ENCODE data around the gene OR2L13.

OR2L13 gene

DNA sequence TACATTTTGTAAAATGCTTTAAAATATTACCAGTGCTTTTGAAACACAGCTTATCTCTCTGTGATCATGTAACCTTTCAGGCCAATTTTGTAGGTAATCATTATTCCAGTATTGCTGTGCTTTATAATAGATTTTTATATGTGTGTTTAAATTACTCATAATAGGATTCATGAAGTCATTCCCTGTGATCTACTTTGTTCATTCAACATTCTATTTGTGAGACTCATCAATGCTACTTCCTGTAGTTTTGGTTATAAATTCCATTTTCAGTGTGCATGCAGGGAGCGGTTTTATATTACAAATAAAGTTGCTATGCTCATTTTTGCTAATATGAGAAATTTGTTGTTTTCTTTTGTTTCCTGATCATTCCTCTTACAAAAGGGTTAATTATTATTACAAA, 45.9 kb downstream of the OR2L13 start:
- no peak for TF ChIP-seq FOXP2 (optimal IDR thresholded peaks at IDR 0.05; ENCODE audit: borderline replicate concordance, extremely low read depth, extremely low read length, insufficient read depth)
- TF ChIP-seq SIN3A (IDR thresholded peaks at IDR 0.05; ENCODE audit: borderline replicate concordance, insufficient read depth, low read length) = no peak
- TF ChIP-seq, protein P1, sequence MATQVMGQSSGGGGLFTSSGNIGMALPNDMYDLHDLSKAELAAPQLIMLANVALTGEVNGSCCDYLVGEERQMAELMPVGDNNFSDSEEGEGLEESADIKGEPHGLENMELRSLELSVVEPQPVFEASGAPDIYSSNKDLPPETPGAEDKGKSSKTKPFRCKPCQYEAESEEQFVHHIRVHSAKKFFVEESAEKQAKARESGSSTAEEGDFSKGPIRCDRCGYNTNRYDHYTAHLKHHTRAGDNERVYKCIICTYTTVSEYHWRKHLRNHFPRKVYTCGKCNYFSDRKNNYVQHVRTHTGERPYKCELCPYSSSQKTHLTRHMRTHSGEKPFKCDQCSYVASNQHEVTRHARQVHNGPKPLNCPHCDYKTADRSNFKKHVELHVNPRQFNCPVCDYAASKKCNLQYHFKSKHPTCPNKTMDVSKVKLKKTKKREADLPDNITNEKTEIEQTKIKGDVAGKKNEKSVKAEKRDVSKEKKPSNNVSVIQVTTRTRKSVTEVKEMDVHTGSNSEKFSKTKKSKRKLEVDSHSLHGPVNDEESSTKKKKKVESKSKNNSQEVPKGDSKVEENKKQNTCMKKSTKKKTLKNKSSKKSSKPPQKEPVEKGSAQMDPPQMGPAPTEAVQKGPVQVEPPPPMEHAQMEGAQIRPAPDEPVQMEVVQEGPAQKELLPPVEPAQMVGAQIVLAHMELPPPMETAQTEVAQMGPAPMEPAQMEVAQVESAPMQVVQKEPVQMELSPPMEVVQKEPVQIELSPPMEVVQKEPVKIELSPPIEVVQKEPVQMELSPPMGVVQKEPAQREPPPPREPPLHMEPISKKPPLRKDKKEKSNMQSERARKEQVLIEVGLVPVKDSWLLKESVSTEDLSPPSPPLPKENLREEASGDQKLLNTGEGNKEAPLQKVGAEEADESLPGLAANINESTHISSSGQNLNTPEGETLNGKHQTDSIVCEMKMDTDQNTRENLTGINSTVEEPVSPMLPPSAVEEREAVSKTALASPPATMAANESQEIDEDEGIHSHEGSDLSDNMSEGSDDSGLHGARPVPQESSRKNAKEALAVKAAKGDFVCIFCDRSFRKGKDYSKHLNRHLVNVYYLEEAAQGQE (IDR thresholded peaks at IDR 0.05; ENCODE audit: insufficient read depth in 1 of 2, low read depth in 2 of 2, low read length in 2 of 2) = no peak
- TF ChIP-seq TAF1 (IDR thresholded peaks at IDR 0.05; ENCODE audit: borderline replicate concordance, insufficient read depth, low read length) = no peak
- no peak for TF ChIP-seq POLR2AphosphoS5 (IDR thresholded peaks at IDR 0.05; ENCODE audit: low read depth, low read length)

DNA sequence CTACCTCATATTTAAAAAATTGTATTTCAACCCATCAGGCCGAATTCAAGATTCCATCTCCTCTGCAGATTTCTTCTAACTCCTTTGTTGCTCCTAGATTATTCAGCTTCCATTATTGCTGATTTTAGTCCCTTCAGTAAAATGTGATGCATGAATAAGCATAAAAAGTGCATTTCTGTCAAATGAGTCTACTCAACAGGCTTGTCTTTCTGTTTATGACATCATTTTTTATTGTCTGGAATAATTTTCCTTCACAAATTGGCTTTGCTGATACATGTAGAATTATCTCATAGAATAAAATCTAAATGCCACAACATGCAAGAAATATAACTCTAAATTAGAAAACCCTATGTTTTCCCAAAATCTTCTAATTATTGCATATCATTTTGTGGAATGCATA, 48.3 kb downstream of the OR2L13 start:
- TF ChIP-seq TAF1 (IDR thresholded peaks at IDR 0.05; ENCODE audit: borderline replicate concordance, insufficient read depth, low read length) = no peak
- TF ChIP-seq FOXP2 (optimal IDR thresholded peaks at IDR 0.05; ENCODE audit: borderline replicate concordance, extremely low read depth, extremely low read length, insufficient read depth) = no peak
- TF ChIP-seq, protein P1 (IDR thresholded peaks at IDR 0.05; ENCODE audit: insufficient read depth in 1 of 2, low read depth in 2 of 2, low read length in 2 of 2) = no peak
- no peak for TF ChIP-seq SIN3A (IDR thresholded peaks at IDR 0.05; ENCODE audit: borderline replicate concordance, insufficient read depth, low read length)
- no peak for TF ChIP-seq POLR2AphosphoS5 (IDR thresholded peaks at IDR 0.05; ENCODE audit: low read depth, low read length)

DNA sequence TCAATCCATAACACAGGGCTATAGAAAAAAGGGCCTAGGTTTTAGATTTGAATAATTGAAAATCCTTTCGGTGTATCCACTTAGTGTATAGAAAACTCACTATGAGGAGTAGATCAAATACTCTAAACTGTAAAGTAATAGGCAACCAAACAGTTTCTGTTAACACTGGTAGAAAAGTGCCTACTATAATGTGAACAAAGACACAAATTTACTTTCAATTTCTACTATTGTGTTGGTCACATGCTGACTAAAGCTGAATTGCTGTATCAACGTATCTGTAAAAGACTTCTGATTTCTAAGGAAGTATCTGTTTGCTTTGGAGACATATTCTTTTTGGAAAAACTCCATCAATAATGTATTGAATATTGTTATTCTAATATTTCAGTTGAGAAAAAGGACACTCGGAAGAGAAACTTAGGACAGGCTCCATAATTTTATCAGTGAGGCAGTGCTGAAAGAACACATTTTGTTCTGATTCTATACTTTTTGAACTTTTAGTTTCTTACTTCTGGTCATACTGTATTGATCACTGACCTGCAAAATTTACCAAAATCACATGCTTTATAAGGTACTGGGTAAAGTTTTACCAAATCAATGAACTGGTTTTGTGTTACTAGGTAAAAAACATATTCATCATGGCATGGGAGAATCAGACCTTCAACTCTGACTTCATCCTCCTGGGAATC, 49.7 kb downstream of the OR2L13 start, which contains the start of gene OR2M5:
Gene OR2M5, plus strand, starts transcription at position 636 of the 686 bp plus-strand sequence. Its CDS starts 0 bp downstream, at position 636.
- TF ChIP-seq POLR2AphosphoS5 (IDR thresholded peaks at IDR 0.05; ENCODE audit: low read depth, low read length) = no peak
- TF ChIP-seq, protein P1 (IDR thresholded peaks at IDR 0.05; ENCODE audit: insufficient read depth in 1 of 2, low read depth in 2 of 2, low read length in 2 of 2) = no peak
